ENCODE data around the gene CD40LG. TPM values are rescaled to one million over a fixed set of nuclear protein-coding genes. Genes with fewer than 3 reads are reported as not detected.

CD40LG gene
- total and polyA plus RNA-seq, 4 donors = 0.20 to 0.74 (median 0.50) TPM

- DNase-seq = no peak
- no peak overlapping the region for H3K4me3 ChIP-seq
- peaks cover 0 to 3% (median 1%) of the 10 kb centered on the region in 4 donors for H3K9me3 ChIP-seq (ENCODE audit: control insufficient read depth in 4 of 4, insufficient read depth in 3 of 4, low read length in 3 of 4)
- TF ChIP-seq CTCF (IDR thresholded peaks at IDR 0.05; ENCODE audit: control extremely low read depth, extremely low read depth) = no peak
- no peak overlapping the region for H3K27ac ChIP-seq (ENCODE audit: low read depth in 1 of 2, low read length in 1 of 2)
- ATAC-seq (ENCODE audit: insufficient read depth, low FRiP score) = no peak
- H3K4me1 ChIP-seq (ENCODE audit: control insufficient read depth in 5 of 5, insufficient read depth in 5 of 5, low read length in 5 of 5) = no peaks in the 10 kb centered on the region
- 85 to 96% methylated on average over 10 of the region's 10 CpGs for WGBS, 2 donors
- no peak overlapping the region for H3K9ac ChIP-seq (ENCODE audit: insufficient read depth in 1 of 2, low read length in 2 of 2)
- peaks cover 0 to 5% (median 4%) of the 10 kb centered on the region in 3 donors for H3K27me3 ChIP-seq (ENCODE audit: control insufficient read depth in 3 of 3, insufficient read depth in 3 of 3, low read length in 2 of 3)
- H3K36me3 ChIP-seq (ENCODE audit: control insufficient read depth in 4 of 4, insufficient read depth in 4 of 4, low read length in 4 of 4) = peaks cover 0 to 22% (median 3%) of the 10 kb centered on the region in 4 donors
Measured at GRCh38 chrX:136667446-136668168, 19.6 kb downstream of the CD40LG start.

- DNase-seq (no peak), ATAC-seq (ENCODE audit: insufficient read depth, low FRiP score) (no peak)
- Histone ChIP-seq H3K4me1 (ENCODE audit: control insufficient read depth in 5 of 5, insufficient read depth in 5 of 5, low read length in 5 of 5) (no peaks in the 10 kb centered on the region), H3K9me3 (ENCODE audit: control insufficient read depth in 4 of 4, insufficient read depth in 3 of 4, low read length in 3 of 4) (no peaks in the 10 kb centered on the region), H3K9ac (ENCODE audit: insufficient read depth in 1 of 2, low read length in 2 of 2) (no peak overlapping the region), H3K36me3 (ENCODE audit: control insufficient read depth in 4 of 4, insufficient read depth in 4 of 4, low read length in 4 of 4) (peaks cover 0 to 17% (median 4%) of the 10 kb centered on the region in 4 donors), H3K27me3 (ENCODE audit: control insufficient read depth in 3 of 3, insufficient read depth in 3 of 3, low read length in 2 of 3) (peaks cover 3 to 5% (median 4%) of the 10 kb centered on the region in 3 donors), H3K4me3 (no peak overlapping the region), H3K27ac (ENCODE audit: low read depth in 1 of 2, low read length in 1 of 2) (no peak overlapping the region)
- TF ChIP-seq CTCF (IDR thresholded peaks at IDR 0.05; ENCODE audit: control extremely low read depth, extremely low read depth) = no peak
- WGBS, 2 donors = 76 to 92% methylated on average over 3 of the region's 3 CpGs
Measured at GRCh38 chrX:136671006-136671610, 23.1 kb downstream of the CD40LG start.

DNA sequence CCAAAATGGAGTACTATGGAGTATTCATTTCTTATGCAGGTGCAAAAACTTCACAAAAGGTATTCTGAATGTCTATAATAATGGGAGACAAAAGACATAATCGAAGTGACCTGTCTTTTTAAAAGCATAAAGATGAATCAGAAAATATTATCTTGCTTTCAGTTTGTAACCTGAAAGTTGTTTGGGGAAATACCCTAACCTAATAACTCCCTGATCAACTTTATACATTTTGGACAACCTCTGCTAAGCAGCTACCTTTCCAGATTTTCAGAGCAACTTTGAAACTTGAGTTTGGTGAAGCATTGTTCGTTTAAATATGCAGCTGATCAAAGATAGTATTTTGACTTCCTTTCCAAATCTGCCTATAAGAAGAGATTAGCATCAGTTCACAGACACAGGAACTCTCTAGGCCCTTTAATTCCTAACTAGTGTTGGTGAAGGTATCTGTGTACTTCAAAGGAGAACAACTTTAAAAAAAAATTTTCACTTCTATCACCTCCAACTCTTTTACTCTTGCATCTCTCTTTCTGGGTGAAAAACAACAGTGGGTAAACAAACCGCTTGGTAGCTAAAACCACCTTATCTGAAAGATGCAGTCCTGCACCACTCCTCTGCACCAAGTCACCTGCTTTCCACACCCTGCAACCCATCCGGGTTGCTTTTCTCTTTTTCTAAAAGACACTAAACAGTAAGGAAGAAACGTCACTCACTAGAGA is 26.5 kb downstream of the CD40LG start:
- ATAC-seq (ENCODE audit: insufficient read depth, low FRiP score) (no peak), DNase-seq (no peak)
- WGBS, 2 donors = 54 to 89% methylated on average over 5 of the region's 5 CpGs

More for the DNA sequence above, 26.5 kb downstream of the CD40LG start:
- H3K4me1 ChIP-seq (ENCODE audit: control insufficient read depth in 5 of 5, insufficient read depth in 5 of 5, low read length in 5 of 5) = no peaks in the 10 kb centered on the region
- peaks cover 0 to 6% (median 2%) of the 10 kb centered on the region in 4 donors for H3K36me3 ChIP-seq (ENCODE audit: control insufficient read depth in 4 of 4, insufficient read depth in 4 of 4, low read length in 4 of 4)
- H3K9me3 ChIP-seq (ENCODE audit: control insufficient read depth in 4 of 4, insufficient read depth in 3 of 4, low read length in 3 of 4) = no peaks in the 10 kb centered on the region
- no peak overlapping the region for H3K4me3 ChIP-seq
- no peak overlapping the region for H3K9ac ChIP-seq (ENCODE audit: insufficient read depth in 1 of 2, low read length in 2 of 2)
- TF ChIP-seq CTCF (IDR thresholded peaks at IDR 0.05; ENCODE audit: control extremely low read depth, extremely low read depth) = no peak
- no peak overlapping the region for H3K27ac ChIP-seq (ENCODE audit: low read depth in 1 of 2, low read length in 1 of 2)
- peaks cover 3 to 8% (median 7%) of the 10 kb centered on the region in 3 donors for H3K27me3 ChIP-seq (ENCODE audit: control insufficient read depth in 3 of 3, insufficient read depth in 3 of 3, low read length in 2 of 3)

Data from lung (tissue), 12 donors.